Measurements from ENCODE around the gene M1AP. TPM values are rescaled to one million over a fixed set of nuclear protein-coding genes. Genes with fewer than 3 reads are reported as not detected.

The M1AP gene
- total and polyA plus RNA-seq, 2 of the 4 experiments (the other 2 are of a cell fraction) = 0.03 TPM; not detected in 1

DNA sequence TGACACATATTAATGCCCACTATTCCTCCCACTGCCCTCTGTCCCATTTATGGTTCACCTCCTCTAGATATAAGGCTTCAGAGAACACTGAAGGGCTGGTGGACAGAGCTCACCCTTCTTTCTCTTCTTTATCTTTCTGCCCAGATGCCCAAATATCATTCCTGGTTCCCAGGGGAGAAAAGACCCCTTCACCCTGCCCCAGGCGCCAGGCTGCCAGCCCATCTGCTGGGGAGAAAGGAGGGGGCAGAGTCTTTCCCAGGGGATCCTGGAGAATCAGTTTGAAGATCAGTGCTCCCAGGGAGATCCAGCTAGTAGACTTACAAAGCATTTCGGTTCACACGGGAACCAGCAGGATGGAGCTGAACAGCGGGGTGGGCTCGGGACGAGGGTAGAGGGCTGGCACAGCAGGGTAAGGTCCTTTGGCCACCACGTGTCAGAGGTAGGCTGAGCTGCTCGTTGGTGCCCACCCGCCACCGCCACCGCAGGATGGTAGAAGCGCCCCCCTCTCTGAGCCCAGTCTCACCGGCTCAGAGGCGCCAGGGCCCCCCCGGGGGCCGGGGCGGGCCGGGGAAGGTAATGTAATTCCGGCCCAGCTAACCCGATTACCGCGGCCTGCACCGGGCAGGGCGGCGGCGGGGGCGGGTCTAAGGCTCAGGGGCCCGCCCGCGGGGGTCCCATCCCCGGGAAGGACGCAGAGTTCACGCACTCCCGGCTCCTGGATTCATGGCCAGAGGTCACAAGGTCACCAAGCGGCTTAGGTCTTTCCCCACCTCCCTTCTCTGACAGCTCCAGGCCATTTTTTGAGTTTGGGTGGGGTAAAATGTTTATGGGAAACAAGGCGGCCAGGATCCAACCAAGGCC lies 135.2 kb downstream of the M1AP start (continued):
- TF ChIP-seq RAD21 (IDR thresholded peaks at IDR 0.05; ENCODE audit: low read length) = no peak

DNA sequence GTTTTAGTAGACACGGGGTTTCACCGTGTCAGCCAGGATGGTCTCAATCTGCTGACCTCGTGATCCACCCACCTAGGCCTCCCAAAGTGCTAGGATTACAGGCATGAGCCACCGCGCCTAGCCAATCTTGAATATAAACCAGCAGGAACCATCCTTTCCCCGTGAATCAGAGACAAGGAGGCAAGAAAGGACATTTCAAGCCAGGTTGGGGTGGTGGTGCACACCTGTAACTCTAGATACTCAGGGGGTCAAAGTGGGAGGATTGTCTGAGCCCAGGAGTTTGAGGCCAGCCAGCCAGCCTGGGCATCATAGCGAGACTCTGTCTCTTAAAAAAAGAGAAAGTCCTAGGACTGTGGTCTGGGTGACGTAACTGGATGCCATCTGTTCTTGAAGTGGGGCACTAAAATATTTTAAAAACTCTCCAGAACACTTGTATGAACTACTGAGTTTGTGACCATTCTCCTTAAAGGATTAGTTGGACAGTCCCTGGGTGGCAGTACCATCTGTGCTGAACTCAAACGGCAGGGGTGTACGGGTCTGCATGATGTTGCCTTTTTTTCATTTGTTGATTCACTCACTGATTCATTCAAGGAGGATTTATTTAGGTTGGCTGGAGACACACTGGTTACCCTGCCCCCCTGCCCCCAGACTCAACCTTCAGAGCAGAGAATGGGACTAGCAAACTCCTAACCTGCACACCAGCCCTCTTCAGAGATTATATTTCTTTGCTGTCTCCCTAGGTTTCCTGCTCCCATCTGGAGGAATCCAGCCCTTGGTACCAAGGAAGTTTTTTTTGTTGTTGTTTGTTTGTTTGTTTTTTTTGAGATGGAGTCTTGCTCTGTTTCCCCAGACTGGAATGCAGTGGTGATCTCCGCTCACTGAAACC lies 136.8 kb downstream of the M1AP start:
- DNase-seq = peak; percentile 37
- Histone ChIP-seq H3K9ac (ENCODE audit: low read depth, low read length) (no peak overlapping the region), H2AFZ (replicated peaks; ENCODE audit: low read length, poor library complexity) (no peak overlapping the region), H3K4ac (ENCODE audit: low read depth, low read length) (no peak overlapping the region), H3K9me1 (ENCODE audit: insufficient read depth, low read length) (peaks cover 6% of the 10 kb centered on the region; the same call in 1 of the 2 replicates), H2BK20ac (ENCODE audit: low read depth, low read length) (no peak overlapping the region), H4K91ac (ENCODE audit: insufficient read depth, low read depth, low read length) (no peak overlapping the region), H3K4me1 (ENCODE audit: control insufficient read depth, insufficient read depth, low read length) (peaks cover 6% of the 10 kb centered on the region), H2AK9ac (replicated peaks; ENCODE audit: low read depth, low read length, poor library complexity) (no peak overlapping the region), H3K4me2 (ENCODE audit: low read depth, low read length) (no peak overlapping the region), H3K27ac (ENCODE audit: insufficient read depth, low read length) (no peak overlapping the region), H3K36me3 (ENCODE audit: control insufficient read depth, insufficient read depth, low read length) (no peaks in the 10 kb centered on the region), H4K8ac (ENCODE audit: low read depth in 2 of 2, low read length in 2 of 2) (no peak overlapping the region), H2BK15ac (ENCODE audit: low read depth, low read length) (no peak overlapping the region), H2AK5ac (ENCODE audit: low read depth, low read length) (no peak overlapping the region), H4K20me1 (ENCODE audit: insufficient read depth, low read length) (0 out of 2 replicates have a peak, but pooled peaks cover 5% of the 10 kb centered on the region), H3K18ac (ENCODE audit: low read depth, low read length) (no peak overlapping the region), H3K56ac (ENCODE audit: extremely low read depth, insufficient read depth, low read length) (no peak overlapping the region), H3K27me3 (ENCODE audit: control insufficient read depth, insufficient read depth, low read length) (peaks cover 57% of the 10 kb centered on the region), H3K79me1 (ENCODE audit: low read depth in 1 of 2, low read length in 2 of 2) (peaks cover 4 to 10% of the 10 kb centered on the region in 2 experiments; a peak in 3 of 4 replicates), H2BK5ac (ENCODE audit: low read depth, low read length, poor library complexity, severe bottlenecking) (no peak overlapping the region), H3K9me3 (ENCODE audit: control insufficient read depth, insufficient read depth, low read length) (peaks cover 15% of the 10 kb centered on the region), H3K14ac (replicated peaks; ENCODE audit: low read depth, low read length) (no peak overlapping the region), H2BK120ac (ENCODE audit: low read depth, low read length) (no peak overlapping the region), H3K23ac (ENCODE audit: low read depth, low read length) (no peak overlapping the region), H3K4me3 (ENCODE audit: insufficient read depth, low read depth, low read length) (no peak overlapping the region), H4K5ac (ENCODE audit: low read depth, low read length) (no peak overlapping the region)
- no peak for ATAC-seq (ENCODE audit: low read depth)
- intact Hi-C loops (cut with micrococcal nuclease) = no loop called here
- in situ Hi-C loops (cut with MboI; ENCODE audit: low sequenced_read_pairs) = no loop called here
- ChIA-PET CTCF (no interaction called here), POLR2A (ENCODE audit: unreplicated experiment) (no interaction called here)
- dilution Hi-C loops (cut with HindIII; ENCODE audit: low sequenced_read_pairs, unreplicated experiment) = no loop called here
- no TSS peak for BruUV-seq (replicated peaks)
- no CpG with 5 or more reads among the region's 11 CpGs for WGBS, 2 experiments (ENCODE audit: extremely low coverage in 2 of 2, insufficient read length in 1 of 2)
- TF ChIP-seq FOS (IDR thresholded peaks at IDR 0.05; ENCODE audit: low read depth, low read length) (no peak), RFX5 (IDR thresholded peaks at IDR 0.05; ENCODE audit: low read depth, low read length) (no peak), BHLHE40 (IDR thresholded peaks at IDR 0.05; ENCODE audit: low read depth, low read length) (no peak), SMC3 (IDR thresholded peaks at IDR 0.05; ENCODE audit: low read depth, low read length) (no peak), CEBPB (IDR thresholded peaks at IDR 0.05; ENCODE audit: low read depth, low read length) (no peak), RCOR1 (IDR thresholded peaks at IDR 0.05; ENCODE audit: insufficient replicate concordance, low read length) (no peak), CHD1 (IDR thresholded peaks at IDR 0.05; ENCODE audit: low read depth, low read length) (no peak), POLR2A (IDR thresholded peaks at IDR 0.05; ENCODE audit: low read depth, low read length) (no peak), MAFK (IDR thresholded peaks at IDR 0.05; ENCODE audit: low read depth, low read length) (no peak)
- TF ChIP-seq, protein P1, sequence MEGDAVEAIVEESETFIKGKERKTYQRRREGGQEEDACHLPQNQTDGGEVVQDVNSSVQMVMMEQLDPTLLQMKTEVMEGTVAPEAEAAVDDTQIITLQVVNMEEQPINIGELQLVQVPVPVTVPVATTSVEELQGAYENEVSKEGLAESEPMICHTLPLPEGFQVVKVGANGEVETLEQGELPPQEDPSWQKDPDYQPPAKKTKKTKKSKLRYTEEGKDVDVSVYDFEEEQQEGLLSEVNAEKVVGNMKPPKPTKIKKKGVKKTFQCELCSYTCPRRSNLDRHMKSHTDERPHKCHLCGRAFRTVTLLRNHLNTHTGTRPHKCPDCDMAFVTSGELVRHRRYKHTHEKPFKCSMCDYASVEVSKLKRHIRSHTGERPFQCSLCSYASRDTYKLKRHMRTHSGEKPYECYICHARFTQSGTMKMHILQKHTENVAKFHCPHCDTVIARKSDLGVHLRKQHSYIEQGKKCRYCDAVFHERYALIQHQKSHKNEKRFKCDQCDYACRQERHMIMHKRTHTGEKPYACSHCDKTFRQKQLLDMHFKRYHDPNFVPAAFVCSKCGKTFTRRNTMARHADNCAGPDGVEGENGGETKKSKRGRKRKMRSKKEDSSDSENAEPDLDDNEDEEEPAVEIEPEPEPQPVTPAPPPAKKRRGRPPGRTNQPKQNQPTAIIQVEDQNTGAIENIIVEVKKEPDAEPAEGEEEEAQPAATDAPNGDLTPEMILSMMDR (conservative IDR thresholded peaks at IDR 0.05; ENCODE audit: low read depth, low read length) = no peak
- TF ChIP-seq, protein P2, sequence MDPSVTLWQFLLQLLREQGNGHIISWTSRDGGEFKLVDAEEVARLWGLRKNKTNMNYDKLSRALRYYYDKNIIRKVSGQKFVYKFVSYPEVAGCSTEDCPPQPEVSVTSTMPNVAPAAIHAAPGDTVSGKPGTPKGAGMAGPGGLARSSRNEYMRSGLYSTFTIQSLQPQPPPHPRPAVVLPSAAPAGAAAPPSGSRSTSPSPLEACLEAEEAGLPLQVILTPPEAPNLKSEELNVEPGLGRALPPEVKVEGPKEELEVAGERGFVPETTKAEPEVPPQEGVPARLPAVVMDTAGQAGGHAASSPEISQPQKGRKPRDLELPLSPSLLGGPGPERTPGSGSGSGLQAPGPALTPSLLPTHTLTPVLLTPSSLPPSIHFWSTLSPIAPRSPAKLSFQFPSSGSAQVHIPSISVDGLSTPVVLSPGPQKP (IDR thresholded peaks at IDR 0.05; ENCODE audit: borderline replicate concordance, low read depth, low read length) = no peak
